Upper lobe of left lung (tissue), 4 donors: Measurements from ENCODE around the gene DXO.
"Not testable (repeated sequence)": the region's sequence is repeated elsewhere in the genome, so short reads cannot be mapped to it uniquely, and the experiment has no call there.

Experiments used
- EP300 ChIP-seq, 4 donors: sonication (generic); formaldehyde crosslinking; IDR thresholded peaks; one replicate each; pipeline ENCODE4 v1.5.1; 2017; ENCODE audit warnings: antibody characterized with exemption in 4 of 4, control low read depth in 2 of 4
- POLR2AphosphoS5 ChIP-seq, 2 donors: sonication (generic); formaldehyde crosslinking; IDR thresholded peaks; one replicate each; pipeline ENCODE4 v1.5.1; 2017; ENCODE audit warnings: antibody characterized with exemption in 2 of 2

DNA sequence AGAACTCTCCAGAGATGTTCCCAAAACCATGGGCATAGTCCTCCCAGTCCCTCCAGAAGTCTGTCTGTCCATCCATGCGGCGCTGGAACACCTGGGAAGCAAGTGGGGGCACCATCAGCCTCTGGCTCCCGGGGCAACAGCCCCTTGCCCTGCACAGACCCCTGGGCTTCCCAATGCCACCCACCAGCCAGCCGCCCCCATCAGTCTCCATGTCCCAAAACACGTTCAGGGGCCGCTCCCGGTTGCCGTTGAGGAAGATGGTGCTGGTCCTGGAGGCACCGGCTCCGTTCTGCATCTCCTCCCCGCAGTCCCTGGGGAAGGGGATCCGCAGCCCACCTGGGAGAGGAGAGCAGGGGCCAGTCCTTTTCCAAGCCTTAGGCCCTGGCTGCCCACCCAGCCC, 37.6 kb upstream of the DXO start:
- TF ChIP-seq POLR2AphosphoS5, EP300 (IDR thresholded peaks at IDR 0.05): not testable (repeated sequence)
